ENCODE data around the gene NDUFV1.

GRCh38 chr11:67635231-67635521 lies 28.4 kb downstream of the NDUFV1 start:
- TF ChIP-seq CTCF (IDR thresholded peaks at IDR 0.05 in 8 of 11, conservative IDR thresholded peaks at IDR 0.05 in 3 of 11) (no peak), POLR2AphosphoS5 (IDR thresholded peaks at IDR 0.05) (no peak), POLR2A (IDR thresholded peaks at IDR 0.05) (no peak)

All from spleen (tissue), 7 donors.